Smooth muscle cell (in vitro differentiated cells): Measurements from ENCODE around the gene RECQL. TPM values are rescaled to one million over a fixed set of nuclear protein-coding genes. Genes with fewer than 3 reads are reported as not detected.

Experiments used
- DNase-seq: peaks from one replicate; lab custom pipeline; 2025; ENCODE audit not compliant: unreplicated experiment; lab: John Stamatoyannopoulos, UW
- H2AFZ ChIP-seq: fragments of 200-600 bp; sonication (generic); 2 replicates; pipeline ENCODE4 v1.6.0; 2016; ENCODE audit warnings: antibody characterized with exemption, low read depth, mild to moderate bottlenecking
- H3F3A ChIP-seq: fragments of 200-600 bp; sonication (generic); 2 replicates; pipeline ENCODE4 v1.6.0; 2017; ENCODE audit warnings: antibody characterized with exemption, low read depth
- H3K27ac ChIP-seq: fragments of 200-600 bp; sonication (generic); 2 replicates; pipeline ENCODE4 v1.5.1; 2016; ENCODE audit warnings: low read depth, mild to moderate bottlenecking
- H3K27me3 ChIP-seq: fragments of 200-600 bp; sonication (generic); 2 replicates; pipeline ENCODE4 v1.6.1; 2016; ENCODE audit warnings: low read depth, mild to moderate bottlenecking
- H3K36me3 ChIP-seq: fragments of 200-600 bp; sonication (generic); 2 replicates; pipeline ENCODE4 v1.5.1; 2016; ENCODE audit warnings: low read depth
- H3K4me1 ChIP-seq: fragments of 200-600 bp; sonication (generic); 2 replicates; pipeline ENCODE4 v1.5.1; 2016; ENCODE audit warnings: low read depth
- H3K4me2 ChIP-seq: fragments of 200-600 bp; sonication (generic); 2 replicates; pipeline ENCODE4 v1.6.0; 2016; ENCODE audit warnings: mild to moderate bottlenecking
- H3K4me3 ChIP-seq: fragments of 200-600 bp; sonication (generic); 2 replicates; pipeline ENCODE4 v1.5.1; 2016; ENCODE audit warnings: mild to moderate bottlenecking
- H3K79me2 ChIP-seq: fragments of 200-600 bp; sonication (generic); 2 replicates; pipeline ENCODE4 v1.6.0; 2016; ENCODE audit warnings: low read depth, mild to moderate bottlenecking
- H3K9ac ChIP-seq: fragments of 200-600 bp; sonication (generic); 2 replicates; pipeline ENCODE4 v1.6.0; 2016; ENCODE audit warnings: low read depth
- H3K9me3 ChIP-seq: fragments of 200-600 bp; sonication (generic); replicated peaks from 2 replicates; pipeline ENCODE4 v1.5.1; 2016; ENCODE audit warnings: low read depth
- H4K20me1 ChIP-seq: fragments of 200-600 bp; sonication (generic); 2 replicates; pipeline ENCODE4 v1.6.0; 2016; ENCODE audit warnings: low read depth
- CTCF ChIP-seq: fragments of 200-600 bp; sonication (generic); IDR thresholded peaks from 2 replicates; pipeline ENCODE4 v1.5.1; 2017; ENCODE audit warnings: borderline replicate concordance, mild to moderate bottlenecking, antibody characterized with exemption; ENCODE audit not compliant: insufficient read depth, poor library complexity, severe bottlenecking
- WGBS: methylation state at CpG from one replicate; pipeline ENCODE4 v1.1.7; 2016; ENCODE audit warnings: low lambda C conversion rate; 5-methylcytosine and 5-hydroxymethylcytosine counted together
- polyA plus RNA-seq: library from polyadenylated mRNA; unstranded; fragments of >200 nt; fragmentation: Nextera tagmentation; extraction: Ambion mirVana; gene quantifications from 2 replicates; pipeline ENCODE4 v1.2.1, GENCODE V29; 2016
- total RNA-seq: library from RNA; depleted of rRNA; stranded (reverse); fragments of >200 nt; gene quantifications from 2 replicates; pipeline ENCODE4 v1.2.3, GENCODE V29; 2014

RECQL gene
- total and polyA plus RNA-seq, 2 experiments from 2014 or later = 34.5 to 75.3 TPM

- no peak for TF ChIP-seq CTCF
- Histone ChIP-seq H3K9me3 (no peaks in the 10 kb centered on the region), H3K79me2 (no peaks in the 10 kb centered on the region), H3K27me3 (no peaks in the 10 kb centered on the region), H3K4me2 (no peak overlapping the region), H2AFZ (no peak overlapping the region), H3K36me3 (no peaks in the 10 kb centered on the region), H3K9ac (no peak overlapping the region), H3F3A (no peaks in the 10 kb centered on the region), H3K4me3 (no peak overlapping the region), H3K27ac (no peak overlapping the region), H3K4me1 (no peaks in the 10 kb centered on the region), H4K20me1 (no peaks in the 10 kb centered on the region)
- WGBS = 82% methylated on average over 2 of the region's 2 CpGs
- no peak for DNase-seq
Measured at GRCh38 chr12:21545557-21545956, 44.1 kb upstream of the RECQL start.

GRCh38 chr12:21543151-21543550, 41.7 kb upstream of the RECQL start:
- Histone ChIP-seq H3K4me1 (no peaks in the 10 kb centered on the region), H3K9me3 (no peaks in the 10 kb centered on the region), H3K4me3 (no peak overlapping the region), H3K27me3 (no peaks in the 10 kb centered on the region), H4K20me1 (no peaks in the 10 kb centered on the region), H3F3A (no peaks in the 10 kb centered on the region), H2AFZ (no peak overlapping the region), H3K27ac (no peak overlapping the region), H3K36me3 (no peaks in the 10 kb centered on the region), H3K9ac (no peak overlapping the region), H3K4me2 (no peak overlapping the region), H3K79me2 (no peaks in the 10 kb centered on the region)
- DNase-seq = no peak
- TF ChIP-seq CTCF = no peak

- Histone ChIP-seq H3K9ac (no peak overlapping the region), H3K79me2 (no peaks in the 10 kb centered on the region), H3K9me3 (no peaks in the 10 kb centered on the region), H3K4me2 (no peak overlapping the region), H3K36me3 (no peaks in the 10 kb centered on the region), H3K4me1 (no peaks in the 10 kb centered on the region), H4K20me1 (no peaks in the 10 kb centered on the region), H3K27me3 (no peaks in the 10 kb centered on the region), H3F3A (no peaks in the 10 kb centered on the region), H3K4me3 (no peak overlapping the region), H2AFZ (no peak overlapping the region), H3K27ac (no peak overlapping the region)
- WGBS = 81% methylated on average over 5 of the region's 5 CpGs
- TF ChIP-seq CTCF = no peak
- DNase-seq = no peak
Measured at GRCh38 chr12:21542403-21542802, 41.0 kb upstream of the RECQL start.

GRCh38 chr12:21541773-21542172, 40.3 kb upstream of the RECQL start:
- no peak for DNase-seq
- WGBS = 93% methylated on average over 6 of the region's 6 CpGs
- Histone ChIP-seq H3K4me1 (no peaks in the 10 kb centered on the region), H3K4me3 (no peak overlapping the region), H3F3A (no peaks in the 10 kb centered on the region), H3K79me2 (no peaks in the 10 kb centered on the region), H4K20me1 (no peaks in the 10 kb centered on the region), H3K27me3 (no peaks in the 10 kb centered on the region), H2AFZ (no peak overlapping the region), H3K4me2 (no peak overlapping the region), H3K9ac (no peak overlapping the region), H3K9me3 (no peaks in the 10 kb centered on the region), H3K27ac (no peak overlapping the region), H3K36me3 (no peaks in the 10 kb centered on the region)
- TF ChIP-seq CTCF = no peak
